Testis (tissue), 2 donors: ENCODE data around the gene GDNF.

Experiments
- CTCF ChIP-seq, 3 experiments: fragments of 450-650 bp in 2 of 3; fragments of 200-600 bp in 1 of 3; sonication (generic) in 1 of 3; IDR thresholded peaks; one replicate each; pipeline ENCODE4 v1.5.1; 2016 to 2019; ENCODE audit warnings: antibody characterized with exemption in 3 of 3, mild to moderate bottlenecking in 2 of 3, moderate library complexity in 1 of 3
- POLR2A ChIP-seq: fragments of 450-650 bp; IDR thresholded peaks from one replicate; pipeline ENCODE4 v1.6.1; 2017; ENCODE audit warnings: antibody characterized with exemption, mild to moderate bottlenecking, moderate library complexity

- no peak for TF ChIP-seq CTCF (IDR thresholded peaks at IDR 0.05)
- no peak for TF ChIP-seq POLR2A
Measured at GRCh38 chr5:37807015-37807414, 32.8 kb downstream of the GDNF start.
